Prostate gland (tissue), 2 donors: ENCODE data around the gene ABCA2.

Source experiments
- CTCF ChIP-seq, 4 experiments: fragments of 200-600 bp in 2 of 4; fragments of 450-650 bp in 2 of 4; sonication (generic) in 2 of 4; IDR thresholded peaks; 1 replicate in 3 of 4; 2 replicates in 1 of 4; pipeline ENCODE4 v1.5.1; 2016 to 2019; ENCODE audit warnings: antibody characterized with exemption in 4 of 4, mild to moderate bottlenecking in 2 of 4, moderate library complexity in 2 of 4
- POLR2A ChIP-seq: fragments of 450-650 bp; IDR thresholded peaks from one replicate; pipeline ENCODE4 v1.6.1; 2016; ENCODE audit warnings: antibody characterized with exemption, mild to moderate bottlenecking

GRCh38 chr9:137027369-137028262 is at the start of gene ABCA2:
- TF ChIP-seq CTCF (IDR thresholded peaks at IDR 0.05), result no peak
- TF ChIP-seq POLR2A, result no peak
